NOMO-1 (cell line): ENCODE data around the gene PRSS53.

Experiments used
- DNase-seq, 2 experiments: peaks; one replicate each; lab custom pipeline; 2025; ENCODE audit not compliant: unreplicated experiment in 2 of 2; lab: John Stamatoyannopoulos, UW

PRSS53 gene

DNA sequence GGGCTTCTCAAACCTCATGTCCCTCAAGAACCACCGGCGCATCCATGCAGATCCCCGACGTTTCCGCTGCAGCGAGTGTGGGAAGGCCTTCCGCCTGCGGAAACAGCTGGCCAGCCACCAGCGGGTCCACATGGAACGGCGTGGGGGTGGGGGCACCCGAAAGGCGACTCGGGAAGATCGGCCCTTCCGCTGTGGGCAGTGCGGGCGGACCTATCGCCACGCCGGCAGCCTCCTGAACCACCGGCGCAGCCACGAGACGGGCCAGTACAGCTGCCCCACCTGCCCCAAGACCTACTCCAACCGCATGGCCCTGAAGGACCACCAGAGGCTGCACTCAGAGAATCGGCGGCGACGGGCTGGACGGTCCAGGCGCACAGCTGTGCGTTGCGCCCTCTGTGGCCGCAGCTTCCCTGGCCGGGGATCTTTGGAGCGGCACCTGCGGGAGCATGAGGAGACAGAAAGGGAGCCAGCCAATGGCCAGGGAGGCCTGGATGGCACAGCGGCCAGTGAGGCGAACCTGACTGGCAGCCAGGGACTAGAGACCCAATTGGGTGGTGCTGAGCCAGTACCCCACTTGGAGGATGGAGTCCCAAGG, 8.6 kb downstream of the PRSS53 start:
- DNase-seq: no peak

DNA sequence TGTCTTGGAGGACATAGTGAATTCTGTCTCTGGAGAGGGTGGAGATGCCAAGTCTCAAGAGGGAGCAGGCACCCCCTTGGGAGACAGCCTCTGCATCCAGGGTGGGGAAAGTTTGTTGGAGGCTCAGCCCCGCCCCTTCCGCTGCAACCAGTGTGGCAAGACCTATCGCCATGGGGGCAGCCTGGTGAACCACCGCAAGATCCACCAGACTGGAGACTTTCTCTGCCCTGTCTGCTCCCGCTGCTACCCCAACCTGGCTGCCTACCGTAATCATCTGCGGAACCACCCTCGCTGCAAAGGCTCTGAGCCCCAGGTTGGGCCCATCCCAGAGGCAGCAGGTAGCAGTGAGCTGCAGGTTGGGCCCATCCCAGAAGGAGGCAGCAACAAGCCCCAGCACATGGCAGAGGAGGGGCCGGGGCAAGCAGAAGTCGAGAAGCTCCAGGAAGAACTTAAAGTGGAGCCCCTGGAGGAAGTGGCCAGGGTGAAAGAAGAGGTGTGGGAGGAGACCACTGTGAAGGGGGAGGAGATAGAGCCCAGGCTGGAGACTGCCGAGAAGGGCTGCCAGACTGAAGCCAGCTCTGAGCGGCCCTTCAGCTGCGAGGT, 9.3 kb downstream of the PRSS53 start:
- peak; percentile 81 for DNase-seq

GRCh38 chr16:31078597-31079341, 10.0 kb downstream of the PRSS53 start:
- DNase-seq: no peak

DNA sequence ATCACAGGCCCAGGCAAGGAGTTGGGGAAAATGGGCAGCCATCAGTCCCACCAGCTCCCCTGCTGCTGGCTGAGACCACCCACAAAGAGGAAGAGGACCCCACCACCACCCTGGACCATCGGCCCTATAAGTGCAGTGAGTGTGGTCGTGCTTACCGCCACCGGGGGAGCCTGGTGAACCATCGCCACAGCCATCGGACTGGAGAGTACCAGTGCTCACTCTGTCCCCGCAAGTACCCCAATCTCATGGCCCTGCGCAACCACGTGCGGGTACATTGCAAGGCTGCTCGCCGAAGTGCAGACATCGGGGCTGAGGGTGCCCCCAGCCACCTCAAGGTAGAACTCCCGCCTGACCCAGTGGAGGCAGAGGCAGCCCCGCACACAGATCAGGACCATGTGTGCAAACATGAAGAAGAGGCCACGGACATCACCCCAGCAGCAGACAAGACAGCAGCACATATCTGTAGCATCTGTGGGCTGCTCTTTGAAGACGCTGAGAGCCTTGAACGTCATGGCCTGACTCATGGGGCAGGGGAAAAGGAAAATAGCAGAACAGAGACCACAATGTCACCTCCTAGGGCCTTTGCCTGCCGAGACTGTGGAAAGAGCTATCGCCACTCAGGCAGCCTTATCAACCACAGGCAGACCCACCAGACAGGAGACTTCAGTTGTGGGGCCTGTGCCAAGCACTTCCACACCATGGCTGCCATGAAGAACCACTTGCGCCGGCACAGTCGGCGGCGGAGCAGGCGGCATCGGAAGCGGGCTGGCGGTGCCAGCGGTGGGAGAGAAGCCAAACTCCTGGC, 10.9 kb downstream of the PRSS53 start:
- DNase-seq: no peak

DNA sequence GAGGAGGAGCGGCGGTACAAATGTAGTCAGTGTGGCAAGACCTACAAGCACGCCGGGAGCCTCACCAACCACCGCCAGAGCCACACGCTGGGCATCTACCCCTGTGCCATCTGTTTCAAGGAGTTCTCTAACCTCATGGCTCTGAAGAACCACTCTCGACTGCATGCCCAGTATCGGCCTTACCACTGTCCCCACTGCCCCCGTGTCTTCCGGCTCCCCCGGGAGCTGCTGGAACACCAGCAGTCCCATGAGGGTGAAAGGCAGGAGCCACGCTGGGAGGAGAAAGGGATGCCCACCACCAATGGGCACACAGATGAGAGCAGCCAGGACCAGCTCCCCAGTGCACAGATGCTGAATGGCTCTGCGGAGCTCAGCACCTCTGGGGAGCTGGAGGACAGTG, 11.7 kb downstream of the PRSS53 start:
- no peak for DNase-seq

DNA sequence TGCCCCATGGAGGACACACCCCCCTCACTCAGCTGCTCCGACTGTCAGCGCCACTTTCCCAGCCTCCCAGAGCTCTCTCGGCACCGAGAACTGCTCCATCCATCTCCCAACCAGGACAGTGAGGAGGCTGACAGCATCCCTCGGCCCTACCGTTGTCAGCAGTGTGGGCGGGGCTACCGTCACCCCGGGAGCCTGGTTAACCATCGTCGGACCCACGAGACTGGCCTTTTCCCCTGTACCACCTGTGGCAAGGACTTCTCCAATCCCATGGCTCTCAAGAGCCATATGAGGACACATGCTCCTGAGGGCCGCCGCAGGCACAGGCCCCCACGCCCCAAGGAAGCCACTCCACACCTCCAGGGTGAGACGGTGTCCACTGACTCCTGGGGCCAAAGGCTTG, 12.4 kb downstream of the PRSS53 start:
- no peak for DNase-seq

DNA sequence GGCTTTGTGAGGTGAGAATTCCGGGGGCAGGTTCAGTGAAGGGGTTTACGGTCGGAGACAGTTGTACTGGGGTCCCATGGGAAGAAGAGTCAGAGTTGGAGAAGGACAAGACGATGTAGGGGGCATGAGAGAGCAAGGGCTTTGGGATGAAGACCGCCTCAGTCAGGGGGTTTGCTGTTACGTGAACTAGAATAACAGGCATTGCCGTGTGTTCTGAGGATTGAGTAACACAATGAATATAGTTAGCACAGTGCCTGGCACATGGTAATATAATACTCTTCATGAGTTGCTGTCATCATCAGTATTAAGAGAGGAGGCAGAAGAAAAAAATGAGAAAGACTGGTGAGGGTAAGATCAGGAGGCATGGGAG, 13.9 kb downstream of the PRSS53 start:
- DNase-seq: no peak

DNA sequence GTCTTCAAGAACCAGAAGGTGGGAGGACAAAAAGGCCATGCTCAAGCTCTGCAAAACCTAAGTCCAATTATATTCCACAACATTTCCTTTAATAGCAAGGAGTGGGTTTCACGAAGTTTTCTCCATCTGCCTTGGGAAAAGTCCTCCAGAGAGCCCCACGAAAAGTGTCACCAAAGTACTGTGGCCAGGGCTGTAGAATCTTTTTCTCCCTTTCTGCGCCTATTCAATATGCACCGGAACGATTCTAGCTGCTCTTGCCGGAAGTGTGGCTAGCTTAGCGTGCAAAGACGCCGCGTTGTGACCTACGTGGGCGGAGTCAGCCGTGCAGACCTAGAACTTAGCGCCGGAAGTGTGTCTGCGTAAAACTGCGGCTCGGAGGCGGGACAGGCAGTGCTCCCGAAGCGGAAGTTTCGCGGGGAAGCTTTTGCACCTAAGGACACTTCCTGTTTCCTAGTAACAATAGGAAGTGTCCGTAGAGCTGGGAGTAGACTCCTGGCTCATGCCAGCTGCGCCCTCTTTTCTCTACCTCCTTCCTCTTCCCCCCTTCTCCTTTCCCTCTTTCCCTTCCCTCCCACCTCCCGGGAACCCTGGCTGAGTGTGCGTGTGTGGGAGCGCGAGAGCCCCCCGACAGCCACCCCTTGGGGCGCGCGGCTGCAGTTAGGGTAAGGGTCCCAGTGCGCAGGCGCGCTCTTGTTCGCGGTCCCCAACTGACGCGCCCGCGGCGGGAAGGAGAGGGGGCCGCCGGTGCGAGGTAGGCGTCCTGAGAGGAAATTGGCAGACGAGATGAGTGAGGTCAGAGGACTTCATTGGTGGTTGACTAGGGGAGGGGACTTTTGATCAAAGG, 14.6 kb downstream of the PRSS53 start, which contains the start of the genes ZNF646 and ZNF668:
TSS of gene ZNF646 (plus strand) at position 453 of the 844 bp plus-strand sequence. CDS start 1,903 bp downstream, outside the sequence.
TSS of gene ZNF668 (minus strand) at position 271 of the 844 bp plus-strand sequence. CDS start 9,781 bp downstream, outside the sequence.
- peak; percentile 99 to 100 for DNase-seq

DNA sequence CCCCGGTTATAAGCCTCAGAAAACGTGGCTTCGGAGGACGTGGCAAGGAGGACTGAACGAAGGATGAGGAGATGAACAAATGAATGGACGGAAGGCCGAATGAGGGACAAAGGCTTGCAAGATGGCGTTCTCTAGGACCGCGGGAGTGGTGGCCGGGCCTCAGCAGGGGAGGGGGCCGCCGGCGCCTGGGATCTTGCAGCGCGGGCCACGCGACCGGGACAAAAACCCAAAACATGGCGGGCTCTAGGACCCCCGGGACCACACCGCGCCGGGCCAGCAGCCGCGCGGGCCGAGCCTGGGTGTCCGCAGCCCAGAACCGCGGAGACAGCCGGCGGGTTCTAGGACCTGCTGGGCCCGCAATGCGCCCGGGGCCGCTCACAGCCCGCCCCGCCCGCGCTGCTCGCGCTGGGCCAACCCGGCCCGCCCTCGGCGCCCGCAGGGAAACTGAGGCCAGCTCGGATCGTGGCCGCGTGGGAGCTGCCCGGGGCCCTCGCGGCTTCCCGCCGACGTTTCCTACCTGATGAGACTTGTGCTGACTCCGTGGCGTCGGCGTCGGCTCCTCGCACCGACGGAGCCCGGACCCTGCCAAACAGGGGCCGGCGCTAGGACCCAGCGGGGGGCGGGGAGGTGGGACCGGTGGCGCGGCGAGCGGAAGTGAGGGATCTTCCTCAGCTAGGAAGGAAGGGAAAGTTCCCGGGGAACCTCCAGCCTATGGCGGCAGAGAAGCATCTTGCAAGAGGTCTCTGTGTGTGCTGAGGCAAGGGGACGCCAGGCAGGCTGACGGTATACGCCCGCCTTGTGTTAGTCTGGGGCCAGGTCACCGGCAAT, 15.4 kb downstream of the PRSS53 start:
- peak; percentile 75 to 78 for DNase-seq

DNA sequence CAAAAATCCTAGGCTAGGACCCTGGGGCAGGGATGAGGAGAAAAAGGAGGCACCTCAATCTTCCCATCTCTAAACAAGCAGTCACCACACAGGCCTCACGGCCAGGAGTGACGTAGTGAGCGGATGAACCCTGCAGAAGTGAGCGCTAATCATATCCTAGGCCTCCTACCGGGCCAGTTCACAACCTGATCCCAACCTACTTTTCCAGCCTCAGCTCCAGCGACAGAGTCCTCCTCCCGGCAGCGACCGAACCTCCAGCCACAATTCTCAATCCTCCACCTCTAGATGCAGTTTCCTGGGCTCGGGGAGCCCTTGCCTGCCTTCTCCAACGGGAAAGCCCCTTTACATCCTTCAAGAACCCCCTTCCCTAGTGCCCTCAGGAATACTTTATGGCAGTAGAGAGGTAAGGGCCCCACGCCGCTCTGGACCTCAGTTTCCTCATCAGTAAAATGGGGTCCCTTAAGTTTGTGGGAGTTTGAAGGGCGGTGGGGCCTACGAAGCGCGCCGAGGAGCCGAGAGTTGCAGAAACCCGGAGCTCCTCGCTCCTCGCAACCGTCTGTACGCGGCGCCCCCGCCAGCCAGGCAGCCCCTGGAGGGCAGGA, 16.1 kb downstream of the PRSS53 start:
- peak; percentile 16 to 39 for DNase-seq

GRCh38 chr16:31071861-31072260, 16.9 kb downstream of the PRSS53 start:
- no peak for DNase-seq

DNA sequence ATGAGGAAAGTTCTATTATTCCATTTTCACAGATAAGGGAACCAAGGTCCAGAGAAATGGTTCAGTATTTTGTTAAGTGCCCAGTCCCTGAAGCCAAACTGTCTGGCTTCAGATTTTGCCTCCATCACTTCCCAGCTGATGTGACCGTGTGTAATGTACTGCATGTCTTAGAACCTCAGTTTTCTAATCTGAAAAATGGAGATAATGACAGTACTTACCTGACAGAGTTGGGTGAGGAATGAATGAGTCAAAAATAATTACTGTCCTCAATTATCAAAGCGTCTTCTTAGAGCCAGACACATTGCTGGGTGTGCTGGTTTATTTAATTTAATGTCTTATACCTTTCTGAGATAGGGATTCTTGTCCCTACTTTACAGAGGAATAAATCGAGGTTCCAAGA, 21.4 kb downstream of the PRSS53 start:
- no peak for DNase-seq

DNA sequence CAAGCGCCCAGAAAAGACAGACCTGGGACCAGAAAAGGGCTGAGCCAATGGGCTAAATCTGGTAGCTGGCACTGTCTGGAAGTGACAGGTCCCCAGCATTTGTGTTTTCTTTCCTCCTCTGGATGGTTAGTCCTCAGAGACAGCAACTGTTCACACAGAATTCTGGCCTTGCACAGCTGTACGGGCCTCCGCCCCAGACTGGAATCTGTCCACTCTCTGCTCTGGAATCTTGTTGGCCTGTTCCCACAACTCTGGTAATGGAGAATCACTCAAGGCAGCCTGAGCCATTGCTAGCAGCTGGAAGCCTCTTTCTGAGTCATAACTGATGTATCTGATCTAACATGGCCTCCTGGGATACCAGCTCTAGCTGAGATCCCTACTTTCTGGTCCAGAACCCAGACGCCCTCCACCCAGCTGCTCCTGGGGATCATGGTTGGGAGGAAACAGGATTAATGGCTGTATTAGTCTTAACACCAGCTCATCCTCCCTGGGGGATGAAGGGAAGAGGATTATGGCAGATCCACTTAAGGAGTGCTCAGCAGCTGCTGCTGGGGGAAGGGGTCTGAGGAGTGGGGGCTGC, 23.8 kb downstream of the PRSS53 start:
- no peak for DNase-seq

DNA sequence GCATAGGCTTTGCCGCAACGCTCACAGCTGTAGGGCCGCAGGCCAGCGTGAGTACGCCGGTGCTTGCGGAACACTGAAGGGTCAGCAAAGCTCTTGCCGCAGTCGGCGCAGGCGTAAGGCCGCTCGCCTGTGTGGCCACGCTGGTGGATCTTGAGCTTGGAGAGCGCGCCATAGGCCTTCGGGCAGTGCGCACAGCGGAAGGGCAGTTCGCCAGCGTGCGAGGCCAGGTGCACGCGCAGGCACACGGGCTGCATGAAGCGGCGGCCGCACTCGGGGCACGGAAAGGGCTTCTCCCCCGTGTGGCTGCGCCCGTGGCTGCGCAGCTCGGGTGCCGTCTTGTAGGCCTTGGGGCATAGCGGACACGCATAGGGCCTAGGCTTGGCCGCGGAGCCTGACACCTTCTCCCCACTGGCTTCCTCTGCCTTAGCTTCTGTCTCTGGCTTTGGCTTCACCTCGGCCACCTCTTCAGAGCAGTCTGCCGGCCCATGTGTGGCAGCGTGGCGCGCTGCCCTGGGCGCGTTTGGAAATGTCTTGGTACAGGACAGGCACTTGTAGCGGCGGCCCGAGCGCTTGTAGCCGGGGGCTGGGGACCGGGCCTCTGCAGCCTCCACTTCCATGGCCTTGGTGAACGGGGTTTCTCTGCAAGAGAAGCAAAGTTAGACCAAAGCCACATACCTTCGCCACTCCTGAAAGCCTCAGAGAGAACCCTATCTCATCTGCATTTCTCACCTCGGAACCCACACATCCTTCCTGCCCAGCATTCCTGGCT, 24.7 kb downstream of the PRSS53 start:
- DNase-seq: no peak

DNA sequence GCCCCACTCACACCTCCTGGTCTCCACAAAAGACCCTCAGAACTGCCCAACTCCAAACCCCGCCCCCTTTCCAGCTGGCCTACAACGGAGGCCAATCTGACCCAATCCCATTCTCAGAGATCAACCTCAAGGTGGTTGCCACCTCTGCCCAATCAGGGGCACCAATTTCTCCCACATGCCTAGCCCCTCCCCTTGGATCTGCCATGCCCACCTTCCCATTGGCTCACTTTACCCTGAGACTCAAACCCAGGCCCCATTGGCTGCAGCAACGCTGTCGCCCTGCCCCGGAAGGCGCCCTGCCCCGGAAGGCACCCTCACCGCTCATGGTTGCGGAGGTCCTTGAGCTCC, 25.3 kb downstream of the PRSS53 start:
- no peak for DNase-seq

DNA sequence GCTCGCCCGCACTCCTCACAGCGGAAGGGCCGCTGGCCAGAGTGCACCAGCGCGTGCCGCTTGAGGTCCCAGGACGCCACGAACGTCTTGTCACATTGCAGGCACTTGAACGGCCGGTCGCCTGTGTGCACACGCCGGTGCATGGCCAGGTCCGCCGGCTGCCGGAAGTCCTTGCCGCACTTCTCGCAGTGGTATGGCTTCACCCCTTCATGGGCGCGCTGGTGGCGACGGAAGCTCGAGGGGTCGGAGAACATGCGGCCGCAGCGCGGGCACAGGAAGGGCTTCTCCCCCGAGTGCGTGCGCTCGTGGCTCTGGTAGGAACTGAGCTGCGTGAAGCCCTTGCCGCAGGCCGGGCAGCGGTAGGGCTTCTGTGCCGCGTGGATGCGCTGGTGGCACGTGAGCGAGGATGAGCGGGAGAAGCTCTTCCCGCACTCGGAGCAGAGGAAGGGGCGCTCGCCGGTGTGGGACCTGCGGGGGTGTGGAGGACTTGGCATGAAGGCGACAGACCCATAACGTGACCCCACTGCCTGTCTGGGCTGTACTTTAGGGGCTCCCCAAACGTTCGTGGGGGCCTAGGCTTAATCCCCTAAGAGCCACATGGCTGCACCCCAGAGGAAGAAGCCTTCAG, 26.8 kb downstream of the PRSS53 start:
- DNase-seq: no peak

- no peak for DNase-seq
These were observed 27.5 kb downstream of the PRSS53 start for GRCh38 chr16:31061126-31061812.
